ENCODE results near the gene NAP1L5.

The NAP1L5 gene

GRCh38 chr4:88660446-88661294 is 37.0 kb downstream of the NAP1L5 start:
- DNase-seq (ENCODE audit: low spot score): no peak

GRCh38 chr4:88659890-88660208 is 37.8 kb downstream of the NAP1L5 start:
- no peak for DNase-seq (ENCODE audit: low spot score)

GRCh38 chr4:88659055-88659889 is 38.4 kb downstream of the NAP1L5 start:
- peak; percentile 56 for DNase-seq (ENCODE audit: low spot score)

GRCh38 chr4:88655226-88655625 is 42.4 kb downstream of the NAP1L5 start:
- DNase-seq (ENCODE audit: low spot score): no peak

- no peak for DNase-seq (ENCODE audit: low spot score)
Measured at GRCh38 chr4:88653371-88653946, 44.2 kb downstream of the NAP1L5 start.

- DNase-seq (ENCODE audit: low spot score): no peak
Measured at GRCh38 chr4:88649716-88650115, 47.9 kb downstream of the NAP1L5 start.

GRCh38 chr4:88646528-88647280 is 50.9 kb downstream of the NAP1L5 start:
- no peak for DNase-seq (ENCODE audit: low spot score)

GRCh38 chr4:88645994-88646393 is 51.6 kb downstream of the NAP1L5 start:
- no peak for DNase-seq (ENCODE audit: low spot score)
